ENCODE data around the gene PARP11.

Gene PARP11

DNA sequence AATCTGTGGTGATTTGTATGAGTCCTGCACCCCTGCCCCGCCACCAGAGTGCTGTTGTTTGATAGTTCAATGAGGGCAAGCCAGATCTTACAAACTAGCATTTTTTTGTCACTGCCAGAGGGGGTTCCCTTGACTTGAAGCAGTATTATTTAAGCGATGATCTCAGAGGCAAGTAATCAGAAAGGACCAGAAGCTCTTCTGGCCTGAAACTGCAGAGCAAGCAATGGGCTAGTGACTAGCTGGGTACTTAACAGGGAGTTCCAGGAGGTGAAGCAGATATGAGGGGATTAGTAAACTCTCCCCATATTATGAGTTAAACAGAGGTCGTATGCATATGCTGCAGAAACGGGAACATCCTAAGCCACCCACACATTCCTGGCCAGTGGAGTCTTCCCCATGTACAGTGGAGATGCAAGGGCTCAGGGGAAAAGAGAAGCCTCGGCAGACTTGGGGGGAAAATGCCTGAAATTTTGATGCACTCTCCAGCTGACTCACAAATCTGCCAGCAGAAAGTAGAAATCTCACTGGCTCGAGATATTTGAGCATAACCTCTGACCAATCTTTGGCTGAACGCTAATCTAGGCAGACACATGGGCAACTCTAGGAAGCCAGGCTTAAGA is 112.0 kb downstream of the PARP11 start:
- DNase-seq = no peak

DNA sequence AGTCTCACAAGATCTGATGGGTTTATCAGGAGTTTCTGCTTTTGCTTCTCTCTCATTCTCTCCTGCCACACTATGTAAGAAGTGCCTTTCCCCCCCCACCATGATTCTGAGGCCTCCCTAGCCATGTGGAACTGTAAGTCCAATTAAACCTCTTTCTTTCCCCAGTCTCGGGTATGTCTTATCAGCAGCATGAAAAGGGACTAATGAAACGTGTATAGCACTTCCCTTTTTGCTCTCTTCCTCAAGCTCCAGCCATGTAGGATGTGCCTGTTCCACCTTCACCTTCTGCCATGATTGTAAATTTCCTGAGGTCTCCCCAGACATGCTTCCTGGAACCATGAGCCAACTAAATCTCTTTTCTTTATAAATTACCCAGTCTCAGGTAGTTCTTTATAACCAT is 113.3 kb downstream of the PARP11 start:
- DNase-seq = no peak

Measured in SHP77 (cell line).